ENCODE results near the gene DBT.

The DBT gene

GRCh38 chr1:100184536-100184935 lies 65.1 kb downstream of the DBT start:
- no peak for DNase-seq

- no peak for DNase-seq
These were observed 66.3 kb downstream of the DBT start for GRCh38 chr1:100183370-100183769.

GRCh38 chr1:100178091-100178490 lies 71.5 kb downstream of the DBT start, which contains the start of gene LRRC39:
TSS of gene LRRC39 (minus strand) at chr1:100178256. CDS start at chr1:100168516, 9,740 bp downstream.
- no peak for DNase-seq

GRCh38 chr1:100177295-100178041 lies 72.2 kb downstream of the DBT start:
- DNase-seq = no peak

GRCh38 chr1:100168051-100168450 lies 81.6 kb downstream of the DBT start:
- no peak for DNase-seq

GRCh38 chr1:100164702-100165101 lies 84.9 kb downstream of the DBT start:
- DNase-seq = no peak

GRCh38 chr1:100164216-100164615 lies 85.4 kb downstream of the DBT start:
- DNase-seq = no peak

GRCh38 chr1:100162881-100163280 lies 86.8 kb downstream of the DBT start:
- DNase-seq = no peak

GRCh38 chr1:100152271-100152670 lies 97.4 kb downstream of the DBT start:
- DNase-seq = no peak

GRCh38 chr1:100151679-100152078 lies 98.0 kb downstream of the DBT start:
- no peak for DNase-seq

GRCh38 chr1:100147875-100148274 lies 101.8 kb downstream of the DBT start:
- DNase-seq = no peak

- DNase-seq = no peak
These were observed 102.7 kb downstream of the DBT start for GRCh38 chr1:100146958-100147357.

- no peak for DNase-seq
These were observed 104.5 kb downstream of the DBT start for GRCh38 chr1:100145116-100145515.

GRCh38 chr1:100142343-100142742 lies 107.3 kb downstream of the DBT start:
- DNase-seq = no peak

GRCh38 chr1:100141192-100141591 lies 108.4 kb downstream of the DBT start:
- no peak for DNase-seq

- no peak for DNase-seq
These were observed 112.0 kb downstream of the DBT start for GRCh38 chr1:100137602-100138001.
